Nephron (organoid): ENCODE data around the gene MTNR1A.
A peak's percentile ranks its signal among the peaks of the same experiment; 100 is the strongest.

Experiments used
- H3K27ac Mint-ChIP-seq, 3 experiments: 2 replicates each; pipeline ENCODE4 v1.8.0; 2020; ENCODE audit warnings: mixed read lengths in 3 of 3, mild to moderate bottlenecking in 2 of 3, moderate library complexity in 1 of 3
- H3K27me3 Mint-ChIP-seq: 2 replicates; pipeline ENCODE4 v1.8.0; 2021; ENCODE audit warnings: low read depth, mild to moderate bottlenecking, moderate library complexity, mixed read lengths
- H3K36me3 Mint-ChIP-seq: 2 replicates; pipeline ENCODE4 v1.8.0; 2020; ENCODE audit warnings: low read depth, mixed read lengths
- H3K4me1 Mint-ChIP-seq: 2 replicates; pipeline ENCODE4 v1.8.0; 2020; ENCODE audit warnings: mixed read lengths
- H3K4me3 Mint-ChIP-seq, 3 experiments: 2 replicates each; pipeline ENCODE4 v1.8.0; 2020; ENCODE audit warnings: mild to moderate bottlenecking in 3 of 3, mixed read lengths in 3 of 3, moderate library complexity in 2 of 3
- H3K9me3 Mint-ChIP-seq: 2 replicates; pipeline ENCODE4 v1.8.0; 2020; ENCODE audit warnings: mixed read lengths
- TF ChIP-seq, protein P1 (sequence below), 3 experiments: fragments of 200-600 bp; sonication (generic); IDR thresholded peaks; one replicate each; pipeline ENCODE4 v1.5.0; 2021; ENCODE audit warnings: antibody characterized with exemption in 3 of 3; ENCODE audit not compliant: unreplicated experiment in 3 of 3

The MTNR1A gene

GRCh38 chr4:186554914-186555827 lies at the start of gene MTNR1A:
Gene MTNR1A, minus strand, starts transcription at chr4:186555567. Its CDS starts 202 bp downstream, at chr4:186555365.
- Mint-ChIP-seq H3K9me3 (peaks cover 4% of the 10 kb centered on the region), H3K27ac (peak within 1 kb of the TSS in 1 of 3 experiments; percentile 72), H3K36me3 (no peaks in the 10 kb centered on the region), H3K4me3 (peak within 1 kb of the TSS; percentile 84 to 86 (median 85)), H3K27me3 (peaks cover 58% of the 10 kb centered on the region), H3K4me1 (peaks cover 8% of the 10 kb centered on the region)
- TF ChIP-seq, protein P1, sequence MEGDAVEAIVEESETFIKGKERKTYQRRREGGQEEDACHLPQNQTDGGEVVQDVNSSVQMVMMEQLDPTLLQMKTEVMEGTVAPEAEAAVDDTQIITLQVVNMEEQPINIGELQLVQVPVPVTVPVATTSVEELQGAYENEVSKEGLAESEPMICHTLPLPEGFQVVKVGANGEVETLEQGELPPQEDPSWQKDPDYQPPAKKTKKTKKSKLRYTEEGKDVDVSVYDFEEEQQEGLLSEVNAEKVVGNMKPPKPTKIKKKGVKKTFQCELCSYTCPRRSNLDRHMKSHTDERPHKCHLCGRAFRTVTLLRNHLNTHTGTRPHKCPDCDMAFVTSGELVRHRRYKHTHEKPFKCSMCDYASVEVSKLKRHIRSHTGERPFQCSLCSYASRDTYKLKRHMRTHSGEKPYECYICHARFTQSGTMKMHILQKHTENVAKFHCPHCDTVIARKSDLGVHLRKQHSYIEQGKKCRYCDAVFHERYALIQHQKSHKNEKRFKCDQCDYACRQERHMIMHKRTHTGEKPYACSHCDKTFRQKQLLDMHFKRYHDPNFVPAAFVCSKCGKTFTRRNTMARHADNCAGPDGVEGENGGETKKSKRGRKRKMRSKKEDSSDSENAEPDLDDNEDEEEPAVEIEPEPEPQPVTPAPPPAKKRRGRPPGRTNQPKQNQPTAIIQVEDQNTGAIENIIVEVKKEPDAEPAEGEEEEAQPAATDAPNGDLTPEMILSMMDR (IDR thresholded peaks at IDR 0.05; ENCODE audit: unreplicated experiment in 3 of 3), result peak; percentile 15 to 21 (median 17)

DNA sequence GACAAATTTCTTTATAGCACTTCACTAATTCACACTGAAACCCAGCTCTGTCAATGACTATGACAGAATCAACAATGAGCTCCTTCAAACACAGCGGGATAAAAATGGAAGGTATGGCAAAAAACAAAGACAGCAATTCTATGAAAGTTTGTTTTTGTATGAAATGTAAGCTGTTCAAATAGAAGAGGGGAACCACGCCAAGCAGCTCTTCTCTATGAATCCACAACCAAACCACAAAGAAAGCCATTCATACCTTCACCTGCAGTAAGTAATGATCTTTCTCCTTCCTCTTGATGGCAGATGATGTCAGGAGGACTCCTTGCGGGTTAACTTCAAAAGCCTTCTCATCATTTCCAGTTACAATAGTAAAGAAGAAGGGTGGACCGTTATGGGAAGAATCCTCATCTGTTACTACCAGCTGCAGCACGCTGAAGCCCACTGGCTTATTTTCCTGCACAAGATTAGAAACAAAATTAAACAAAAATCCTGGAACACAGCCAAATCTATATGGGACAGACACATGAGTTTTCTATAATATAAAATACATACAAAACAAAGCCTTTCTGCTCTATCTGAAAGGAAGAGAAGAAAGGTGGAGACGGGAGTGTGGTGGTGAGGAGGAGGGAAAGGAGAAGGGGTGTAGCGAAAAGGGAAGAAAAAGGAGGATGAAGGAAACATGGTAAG lies 48.9 kb upstream of the MTNR1A start:
- peaks cover 97% of the 10 kb centered on the region for H3K36me3 Mint-ChIP-seq
- no peak overlapping the region for H3K4me3 Mint-ChIP-seq
- H3K27me3 Mint-ChIP-seq, result no peaks in the 10 kb centered on the region
- H3K9me3 Mint-ChIP-seq, result no peaks in the 10 kb centered on the region
- H3K27ac Mint-ChIP-seq, result peak overlapping the region in 1 of 3 experiments; percentile 65
- peaks cover 29% of the 10 kb centered on the region for H3K4me1 Mint-ChIP-seq
- TF ChIP-seq, protein P1 (IDR thresholded peaks at IDR 0.05; ENCODE audit: unreplicated experiment in 3 of 3), result no peak

DNA sequence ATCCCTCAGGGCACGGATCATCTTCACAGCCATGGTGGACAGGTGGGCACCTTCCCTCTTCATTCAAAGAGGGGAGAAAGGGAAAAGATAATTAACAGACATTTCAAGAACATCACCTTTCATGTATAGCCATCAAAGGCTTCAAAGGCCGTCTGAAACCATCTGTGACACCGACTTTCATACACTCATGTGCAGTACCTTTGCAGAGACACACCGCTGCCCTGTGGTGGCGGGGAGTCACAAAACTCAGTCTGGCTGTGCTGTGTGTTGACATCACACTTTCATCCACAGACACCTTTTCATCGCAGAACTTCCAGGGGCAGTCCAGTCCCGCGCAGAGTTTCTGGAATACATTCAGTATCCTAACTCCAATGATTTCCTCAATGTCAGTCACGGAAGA lies 47.6 kb upstream of the MTNR1A start:
- Mint-ChIP-seq H3K27ac (no peak overlapping the region), H3K4me3 (no peak overlapping the region), H3K27me3 (no peaks in the 10 kb centered on the region), H3K36me3 (peaks cover 95% of the 10 kb centered on the region), H3K4me1 (peaks cover 22% of the 10 kb centered on the region), H3K9me3 (no peaks in the 10 kb centered on the region)
- TF ChIP-seq, protein P1 (IDR thresholded peaks at IDR 0.05; ENCODE audit: unreplicated experiment in 3 of 3), result no peak

GRCh38 chr4:186599483-186599882 lies 44.1 kb upstream of the MTNR1A start:
- H3K36me3 Mint-ChIP-seq, result peaks cover 93% of the 10 kb centered on the region
- H3K9me3 Mint-ChIP-seq, result no peaks in the 10 kb centered on the region
- no peak overlapping the region for H3K4me3 Mint-ChIP-seq
- H3K27ac Mint-ChIP-seq, result no peak overlapping the region
- TF ChIP-seq, protein P1 (IDR thresholded peaks at IDR 0.05; ENCODE audit: unreplicated experiment in 3 of 3), result no peak
- no peaks in the 10 kb centered on the region for H3K27me3 Mint-ChIP-seq
- peaks cover 4% of the 10 kb centered on the region for H3K4me1 Mint-ChIP-seq

DNA sequence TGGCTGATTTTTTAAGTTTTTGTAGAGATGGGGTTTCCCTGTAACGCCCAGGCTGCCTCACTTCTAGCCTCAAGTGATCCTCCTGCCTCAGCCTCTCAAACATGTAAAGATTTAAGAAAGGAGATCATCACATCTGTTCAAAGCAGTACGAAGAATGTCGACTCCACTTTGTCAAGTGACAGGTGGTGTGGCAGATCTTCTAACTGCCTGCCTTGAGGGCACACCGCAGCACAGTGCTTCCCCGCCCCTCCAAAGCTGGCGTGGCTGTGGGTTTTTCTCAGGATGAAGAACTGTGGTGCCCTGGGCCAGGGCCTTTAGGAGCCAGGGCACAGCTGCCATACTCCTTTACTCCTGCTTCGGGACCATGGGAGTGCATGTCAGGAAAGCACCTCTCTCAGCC lies 43.3 kb upstream of the MTNR1A start:
- Mint-ChIP-seq H3K4me1 (no peaks in the 10 kb centered on the region), H3K27ac (no peak overlapping the region), H3K4me3 (no peak overlapping the region), H3K36me3 (peaks cover 92% of the 10 kb centered on the region), H3K9me3 (no peaks in the 10 kb centered on the region), H3K27me3 (no peaks in the 10 kb centered on the region)
- TF ChIP-seq, protein P1 (IDR thresholded peaks at IDR 0.05; ENCODE audit: unreplicated experiment in 3 of 3), result no peak
